Muscle of leg (tissue), 11 donors: ENCODE data around the gene PPTC7. TPM values are rescaled to one million over a fixed set of nuclear protein-coding genes. Genes with fewer than 3 reads are reported as not detected.
"Not testable (repeated sequence)": the region's sequence is repeated elsewhere in the genome, so short reads cannot be mapped to it uniquely, and the experiment has no call there.

ENCODE experiments used
- DNase-seq: peaks from one replicate; pipeline ENCODE4 v3.0.0; 2013
- H3K27ac ChIP-seq: one replicate; pipeline ENCODE4 v1.5.1; 2013; ENCODE audit warnings: mild to moderate bottlenecking, low read length, control low read depth
- H3K27me3 ChIP-seq: one replicate; pipeline ENCODE4 v1.6.1; 2013; ENCODE audit warnings: low read length; ENCODE audit not compliant: control insufficient read depth, insufficient read depth
- H3K36me3 ChIP-seq: one replicate; pipeline ENCODE4 v1.6.1; 2013; ENCODE audit warnings: low read length; ENCODE audit not compliant: control insufficient read depth, insufficient read depth
- H3K4me1 ChIP-seq: one replicate; pipeline ENCODE4 v1.6.1; 2013; ENCODE audit warnings: low read length; ENCODE audit not compliant: control insufficient read depth, insufficient read depth
- H3K4me3 ChIP-seq: one replicate; pipeline ENCODE4 v1.5.1; 2013; ENCODE audit warnings: low read length, control low read depth
- H3K9me3 ChIP-seq: replicated peaks from 2 replicates; pipeline ENCODE4 v1.6.1; 2013; ENCODE audit warnings: low read depth, low read length; ENCODE audit not compliant: control insufficient read depth
- WGBS: methylation state at CpG from one replicate; pipeline ENCODE4 v1.1.5; 2013; ENCODE audit warnings: missing lambda C conversion rate; ENCODE audit not compliant: insufficient coverage; 5-methylcytosine and 5-hydroxymethylcytosine counted together
- polyA plus RNA-seq, 8 donors: library from polyadenylated mRNA; unstranded; fragments of 120-200 nt; gene quantifications; one replicate each; pipeline versions ENCODE4 v1.2.1 to v1.2.3, GENCODE V29; 2013; ENCODE audit warnings: inconsistent platforms in 1 of 8, low replicate concordance in 1 of 8; ENCODE audit not compliant: insufficient read length in 8 of 8, insufficient read depth in 1 of 8
- total RNA-seq: library from RNA; stranded (reverse); fragments of 120-200 nt; gene quantifications from one replicate; pipeline ENCODE4 v1.2.4, GENCODE V29; 2013

Gene PPTC7
- total and polyA plus RNA-seq, 9 donors = 3.8 to 12.1 (median 11.0) TPM

- 93% methylated on average over 7 of the region's 8 CpGs for WGBS
- not testable (repeated sequence) for H3K27me3 ChIP-seq, H3K9me3 ChIP-seq, H3K4me1 ChIP-seq, H3K36me3 ChIP-seq, H3K27ac ChIP-seq, DNase-seq, H3K4me3 ChIP-seq
Observed at GRCh38 chr12:110518014-110518413, 65.1 kb downstream of the PPTC7 start.

- Histone ChIP-seq H3K9me3 (no peaks in the 10 kb centered on the region), H3K4me1 (no peaks in the 10 kb centered on the region)
- 87% methylated on average over 3 of the region's 3 CpGs for WGBS
Observed at GRCh38 chr12:110516995-110517394, 66.1 kb downstream of the PPTC7 start.

DNA sequence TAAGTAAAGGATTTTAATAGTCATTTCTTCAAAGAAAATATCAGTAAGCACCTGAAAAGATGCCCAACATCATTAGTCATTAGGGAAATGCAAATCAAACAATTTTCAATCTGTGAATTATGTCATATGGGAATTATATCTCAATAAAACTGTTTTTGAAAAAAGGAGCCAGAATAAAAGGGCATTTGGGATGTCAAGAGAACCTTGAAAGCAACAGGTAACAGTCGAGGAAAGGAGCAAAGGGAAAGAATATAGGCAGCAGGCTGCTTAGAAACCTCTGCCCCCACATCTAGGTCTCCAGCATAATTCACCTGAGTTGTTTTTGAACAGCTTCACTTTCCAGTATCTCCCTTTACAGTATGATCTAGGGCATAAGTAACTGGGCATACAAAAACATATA is 68.8 kb downstream of the PPTC7 start:
- Histone ChIP-seq H3K36me3 (no peaks in the 10 kb centered on the region), H3K27ac (no peak overlapping the region), H3K4me3 (no peak overlapping the region), H3K4me1 (no peaks in the 10 kb centered on the region), H3K27me3 (no peaks in the 10 kb centered on the region), H3K9me3 (no peaks in the 10 kb centered on the region)
- DNase-seq = no peak
- WGBS = no CpG with 5 or more reads among the region's 1 CpG

More at GRCh38 chr12:110516995-110517394, 66.1 kb downstream of the PPTC7 start:
- no peaks in the 10 kb centered on the region for H3K27me3 ChIP-seq
- no peak overlapping the region for H3K27ac ChIP-seq
- H3K36me3 ChIP-seq = no peaks in the 10 kb centered on the region
- no peak overlapping the region for H3K4me3 ChIP-seq
- no peak for DNase-seq

DNA sequence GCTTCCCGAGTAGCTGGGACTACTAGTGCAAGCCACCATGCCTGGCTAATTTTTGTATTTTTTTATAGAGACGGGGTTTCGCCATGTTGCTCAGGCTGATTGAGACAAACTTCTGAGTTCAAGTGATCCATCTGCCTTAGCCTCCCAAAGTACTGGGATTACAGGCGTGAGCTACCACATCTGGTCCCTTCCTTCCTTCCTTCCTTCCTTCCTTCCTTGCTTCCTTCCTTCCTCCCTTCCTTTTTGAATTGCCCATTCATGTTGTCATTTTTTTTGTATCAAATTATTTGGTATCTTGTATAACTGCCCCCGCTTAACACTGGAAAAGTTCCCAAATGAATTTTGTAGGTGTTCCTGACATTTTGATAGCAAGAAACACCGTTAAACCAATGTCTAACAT is 69.3 kb downstream of the PPTC7 start:
- Histone ChIP-seq H3K27ac (no peak overlapping the region), H3K4me3 (no peak overlapping the region), H3K9me3 (no peaks in the 10 kb centered on the region), H3K4me1 (no peaks in the 10 kb centered on the region), H3K27me3 (no peaks in the 10 kb centered on the region), H3K36me3 (no peaks in the 10 kb centered on the region)
- WGBS = 93% methylated on average over 2 of the region's 6 CpGs
- DNase-seq = no peak

DNA sequence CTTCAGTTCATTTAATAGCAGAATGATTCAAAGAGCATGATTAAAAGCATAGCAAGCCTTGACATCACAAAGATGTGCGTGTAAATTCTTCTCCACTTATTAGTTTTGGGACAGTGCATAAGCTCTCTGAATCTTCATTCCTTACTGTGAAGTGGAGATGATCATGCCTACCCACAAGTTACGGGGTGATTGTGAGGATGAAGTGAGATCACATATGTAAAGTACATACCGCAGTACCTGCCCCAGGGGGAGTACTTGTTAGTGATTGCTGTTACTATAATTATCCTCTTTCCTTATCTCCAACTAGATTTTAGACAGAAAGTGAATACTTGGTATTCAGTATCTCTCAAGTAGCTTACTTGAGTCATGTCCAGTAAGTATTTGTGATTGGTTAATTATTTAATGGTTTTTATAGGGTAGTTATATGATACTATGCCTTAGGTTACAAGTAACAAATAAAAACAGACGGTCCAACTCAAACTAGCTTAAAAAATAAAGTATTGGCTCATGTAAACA is 75.0 kb downstream of the PPTC7 start:
- no peaks in the 10 kb centered on the region for H3K9me3 ChIP-seq
- whole genome bisulfite sequencing = no CpG with 5 or more reads among the region's 4 CpGs

DNA sequence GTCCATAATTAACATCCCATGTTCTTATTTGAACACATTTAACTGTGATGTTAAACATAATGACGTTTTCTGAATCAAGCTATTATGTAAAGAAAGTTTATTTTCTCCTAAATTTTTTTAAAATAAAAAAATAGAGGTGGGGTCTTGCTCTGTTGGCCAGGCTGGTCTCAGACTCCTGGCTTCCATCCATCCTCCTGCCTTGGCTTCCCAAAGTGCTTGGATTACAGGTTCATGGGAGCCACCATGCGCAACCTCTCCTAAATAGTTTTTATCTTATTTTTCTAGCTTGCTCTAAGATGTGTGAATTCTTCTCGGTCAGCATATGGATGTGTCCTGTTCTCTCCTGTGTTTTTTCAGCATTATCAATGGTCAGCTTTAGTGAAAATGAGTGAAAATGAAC is 77.8 kb downstream of the PPTC7 start:
- no peak overlapping the region for H3K4me3 ChIP-seq
- no peaks in the 10 kb centered on the region for H3K9me3 ChIP-seq
- WGBS = no CpG with 5 or more reads among the region's 3 CpGs
- no peak for DNase-seq
- H3K27me3 ChIP-seq = no peaks in the 10 kb centered on the region
- H3K36me3 ChIP-seq = no peaks in the 10 kb centered on the region
- peaks cover 14% of the 10 kb centered on the region for H3K4me1 ChIP-seq
- H3K27ac ChIP-seq = no peak overlapping the region

More for the DNA sequence above, 75.0 kb downstream of the PPTC7 start:
- H3K4me3 ChIP-seq = no peak overlapping the region
- no peaks in the 10 kb centered on the region for H3K36me3 ChIP-seq
- H3K4me1 ChIP-seq = no peaks in the 10 kb centered on the region
- H3K27me3 ChIP-seq = no peaks in the 10 kb centered on the region
- no peak for DNase-seq
- H3K27ac ChIP-seq = no peak overlapping the region

DNA sequence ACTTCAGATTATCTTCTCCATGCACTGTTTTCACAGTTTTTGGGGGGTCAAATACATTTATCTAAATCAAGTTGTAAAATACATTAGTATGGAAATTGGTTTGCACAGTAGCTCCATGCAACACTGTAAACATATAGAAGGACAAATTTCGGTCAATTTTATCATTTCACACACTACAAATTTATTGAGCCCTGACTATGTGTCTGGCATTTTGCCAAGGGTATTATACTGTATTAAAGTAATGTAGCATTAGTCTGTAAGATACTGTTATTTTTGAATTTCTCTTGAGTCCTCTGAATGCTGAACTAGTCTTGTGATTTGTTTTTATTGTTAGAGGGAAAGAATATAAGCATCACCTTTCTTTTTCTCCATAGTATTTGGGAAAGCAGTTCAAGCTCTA is 79.7 kb downstream of the PPTC7 start:
- DNase-seq = no peak
- Histone ChIP-seq H3K9me3 (no peaks in the 10 kb centered on the region), H3K36me3 (no peaks in the 10 kb centered on the region), H3K27me3 (no peaks in the 10 kb centered on the region), H3K4me3 (no peak overlapping the region), H3K27ac (no peak overlapping the region), H3K4me1 (peaks cover 14% of the 10 kb centered on the region)
- WGBS = no CpG with 5 or more reads among the region's 1 CpG

GRCh38 chr12:110501752-110502738 is 81.1 kb downstream of the PPTC7 start, which contains the start of the genes RAD9B and VPS29:
Gene RAD9B, plus strand, starts transcription at chr12:110502331. Its CDS starts 7 bp downstream, at chr12:110502338.
Gene VPS29, minus strand, starts transcription at chr12:110502111. Its CDS starts 60 bp downstream, at chr12:110502051.
- Histone ChIP-seq H3K4me1 (peaks cover 14% of the 10 kb centered on the region), H3K4me3 (peak within 1 kb of the TSS; percentile 90), H3K27me3 (no peaks in the 10 kb centered on the region), H3K9me3 (no peaks in the 10 kb centered on the region), H3K36me3 (no peaks in the 10 kb centered on the region), H3K27ac (peak within 1 kb of the TSS; percentile 87)
- DNase-seq = peak; percentile 99
- 4% methylated on average over 45 of the region's 61 CpGs for WGBS

- Histone ChIP-seq H3K36me3 (no peaks in the 10 kb centered on the region), H3K4me1 (peaks cover 14% of the 10 kb centered on the region), H3K4me3 (peak overlapping the region; percentile 90), H3K27ac (peak overlapping the region; percentile 87), H3K27me3 (no peaks in the 10 kb centered on the region), H3K9me3 (no peaks in the 10 kb centered on the region)
- DNase-seq = peak; percentile 65
- 1% methylated on average over 12 of the region's 17 CpGs for WGBS
Observed at GRCh38 chr12:110501399-110501751, 81.7 kb downstream of the PPTC7 start.

- Histone ChIP-seq H3K4me1 (peaks cover 14% of the 10 kb centered on the region), H3K27me3 (no peaks in the 10 kb centered on the region), H3K36me3 (peaks cover 8% of the 10 kb centered on the region), H3K9me3 (no peaks in the 10 kb centered on the region), H3K27ac (no peak overlapping the region), H3K4me3 (no peak overlapping the region)
- no peak for DNase-seq
- WGBS = no CpG with 5 or more reads among the region's 4 CpGs
Observed at GRCh38 chr12:110498984-110499706, 84.0 kb downstream of the PPTC7 start.
